Stimulated activated CD8-positive, alpha-beta memory T cell treated with anti-CD3 and anti-CD28 coated beads, Interleukin-4, amount 100 ng/mL, for 1 hour (primary cell): ENCODE data around the gene UBR1.
A peak's percentile ranks its signal among the peaks of the same experiment; 100 is the strongest.

ENCODE experiments used
- DNase-seq, 2 donors: peaks; one replicate each; pipeline ENCODE4 v3.0.0-alpha.2; 2020; ENCODE audit warnings: low read depth in 2 of 2, low spot score in 1 of 2

UBR1 gene

DNA sequence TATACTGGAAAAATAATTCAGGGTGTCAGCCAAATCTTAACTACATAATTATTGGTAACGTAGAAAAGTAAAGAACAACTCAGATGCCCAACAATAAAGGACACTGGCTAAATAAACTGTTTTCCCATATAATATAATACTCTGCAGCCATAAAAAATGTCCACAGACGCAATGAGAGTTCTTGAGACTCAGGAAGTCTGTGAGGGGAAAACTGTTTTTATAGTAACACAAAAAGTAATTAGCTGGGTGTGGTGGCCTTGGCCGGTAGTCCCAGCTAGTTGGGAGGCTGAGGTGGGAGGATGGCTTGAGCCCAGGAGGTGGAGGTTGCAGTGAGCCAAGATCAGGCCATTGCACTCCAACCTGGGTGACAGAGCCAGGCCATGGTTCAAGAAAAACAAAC is 5.5 kb upstream of the UBR1 start:
- no peak for DNase-seq

DNA sequence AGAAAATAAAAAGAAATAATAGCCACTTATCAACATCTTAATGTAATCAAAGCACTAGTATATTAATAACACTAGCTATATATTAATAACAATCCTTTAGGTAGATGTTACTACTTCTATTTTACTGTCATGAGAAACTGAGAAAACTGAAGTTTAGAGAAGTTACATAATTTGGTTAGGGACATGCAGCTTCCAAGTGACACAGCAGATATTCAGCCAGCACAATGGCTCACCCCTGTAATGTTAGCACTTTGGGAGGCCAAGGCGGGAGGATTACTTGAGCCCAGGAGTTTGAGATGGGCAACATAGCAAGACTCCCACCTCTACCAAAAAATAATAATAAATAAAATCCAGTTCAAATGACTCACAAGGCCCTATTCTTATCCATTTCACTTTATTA is 1.9 kb upstream of the UBR1 start:
- no peak for DNase-seq

DNA sequence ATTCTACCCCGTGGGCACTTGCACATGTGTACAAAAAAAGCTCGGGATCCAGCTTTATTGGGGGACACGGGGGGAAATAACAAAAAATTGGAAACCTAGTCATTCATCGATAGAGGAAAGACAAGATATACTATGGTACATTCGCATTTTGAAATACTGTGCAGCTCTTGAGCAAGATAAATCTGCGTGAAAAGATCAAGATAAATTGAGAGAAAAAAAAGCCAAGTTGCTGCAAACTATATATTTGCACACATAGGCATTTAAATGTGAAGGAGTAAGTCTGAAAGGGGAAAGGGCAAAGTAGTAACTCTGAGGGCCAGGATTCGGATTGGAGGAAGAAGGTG is 620 bp upstream of the UBR1 start:
- no peak for DNase-seq

DNA sequence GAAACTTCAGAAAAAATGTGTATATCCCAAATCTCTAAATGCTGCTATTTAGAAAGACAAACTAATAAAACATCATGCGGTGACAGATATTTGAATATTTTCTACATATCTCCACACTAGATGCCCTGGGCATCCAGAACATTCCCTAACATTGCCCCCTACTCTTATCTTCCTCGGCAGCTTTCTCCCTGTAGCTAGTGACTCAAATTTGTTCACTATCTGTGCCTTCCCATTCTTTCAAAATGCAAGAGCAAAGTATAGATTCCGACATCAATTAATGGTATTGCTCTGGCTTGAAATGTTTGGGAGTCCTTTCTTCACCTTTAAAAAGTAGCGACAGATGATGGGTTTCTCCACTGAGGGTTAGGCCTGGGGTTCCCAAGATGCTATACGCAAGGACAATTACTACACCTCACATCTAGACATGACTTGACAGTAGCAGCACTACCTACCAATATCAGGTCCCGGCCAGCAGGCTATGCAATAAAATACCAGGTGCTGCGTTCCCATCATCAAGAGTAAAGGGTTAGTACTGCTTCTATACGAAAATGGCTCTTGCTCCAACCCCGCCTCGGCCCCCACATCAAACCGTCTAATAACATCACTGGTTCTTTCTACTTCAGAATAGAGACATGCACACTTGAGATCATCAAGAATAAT is 631 bp downstream of the UBR1 start:
- peak in 1 of 2 donors; percentile 1 for DNase-seq

DNA sequence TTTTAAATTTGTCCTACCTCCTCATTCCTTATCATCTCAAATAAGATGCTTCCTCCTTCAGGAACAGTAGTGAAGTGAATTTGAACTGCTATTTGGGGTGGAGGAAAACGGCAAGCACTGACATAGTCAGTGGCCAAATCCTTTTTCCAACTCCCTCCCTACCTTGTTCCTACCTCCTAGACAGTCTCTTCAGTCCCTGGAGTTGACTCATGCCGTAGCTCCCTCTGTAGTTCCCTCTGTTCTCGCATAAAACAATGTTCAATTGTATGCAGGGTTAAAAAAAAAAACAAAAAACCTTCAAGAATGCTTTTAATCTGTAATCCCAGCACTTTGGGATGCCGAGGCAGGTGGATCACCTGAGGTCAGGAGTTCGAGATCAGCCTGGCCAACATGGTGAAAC is 1.4 kb downstream of the UBR1 start:
- DNase-seq: no peak

DNA sequence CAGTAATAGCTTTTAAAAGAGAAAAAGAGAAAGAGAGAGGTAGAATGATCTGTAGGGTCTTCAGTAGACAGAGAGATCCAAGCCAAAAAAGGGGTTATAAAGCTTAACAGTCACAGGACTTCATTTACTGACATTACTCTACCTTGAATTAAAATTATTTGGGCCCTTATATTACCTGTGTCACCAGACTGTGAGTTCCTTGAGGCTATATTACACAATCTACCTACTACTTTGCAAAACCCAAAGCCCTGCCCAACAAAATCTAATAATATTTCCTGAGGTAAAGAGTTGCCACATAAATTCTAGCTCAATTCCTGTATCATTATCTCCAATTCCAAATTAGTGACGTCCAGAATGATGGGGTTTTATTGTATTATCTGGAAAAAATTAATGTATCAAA is 1.9 kb downstream of the UBR1 start:
- no peak for DNase-seq

DNA sequence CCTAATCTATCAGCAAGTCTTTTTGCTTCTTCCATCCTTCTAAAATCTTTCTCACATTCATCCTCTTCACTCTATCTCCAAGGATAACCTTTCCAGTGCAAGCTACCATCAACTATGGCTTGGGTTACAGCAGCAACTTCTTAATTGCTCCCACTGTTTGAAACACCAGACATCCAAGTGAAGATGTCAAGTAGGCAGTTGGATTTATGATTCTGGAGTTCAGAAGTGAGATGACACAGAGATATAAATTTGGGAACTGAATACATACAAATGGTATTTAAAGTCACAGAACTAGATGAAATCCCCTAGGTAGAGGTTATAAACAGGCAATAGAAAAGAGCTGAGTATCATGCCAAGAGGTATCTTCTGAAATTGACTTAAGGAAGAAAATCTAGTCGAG is 3.7 kb downstream of the UBR1 start:
- no peak for DNase-seq

DNA sequence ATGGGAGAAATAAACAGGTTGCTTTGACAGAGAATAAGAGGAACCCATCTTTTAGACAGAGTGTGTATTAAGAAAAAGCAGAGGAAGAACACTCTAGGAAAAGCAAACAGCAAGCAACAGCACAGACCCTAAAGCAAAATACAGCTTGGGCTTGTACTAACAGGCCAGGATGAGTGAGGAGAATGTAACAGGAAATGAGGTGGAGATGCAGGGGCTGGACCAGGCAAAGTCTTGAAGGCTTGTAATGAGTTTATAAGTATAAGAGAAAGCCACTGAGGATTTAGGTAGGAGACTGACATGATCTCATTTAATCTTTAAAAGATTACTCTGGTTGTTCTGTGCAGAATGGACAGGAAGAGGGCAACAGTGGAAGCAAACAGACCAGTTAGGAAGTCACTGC is 4.9 kb downstream of the UBR1 start:
- DNase-seq: no peak

DNA sequence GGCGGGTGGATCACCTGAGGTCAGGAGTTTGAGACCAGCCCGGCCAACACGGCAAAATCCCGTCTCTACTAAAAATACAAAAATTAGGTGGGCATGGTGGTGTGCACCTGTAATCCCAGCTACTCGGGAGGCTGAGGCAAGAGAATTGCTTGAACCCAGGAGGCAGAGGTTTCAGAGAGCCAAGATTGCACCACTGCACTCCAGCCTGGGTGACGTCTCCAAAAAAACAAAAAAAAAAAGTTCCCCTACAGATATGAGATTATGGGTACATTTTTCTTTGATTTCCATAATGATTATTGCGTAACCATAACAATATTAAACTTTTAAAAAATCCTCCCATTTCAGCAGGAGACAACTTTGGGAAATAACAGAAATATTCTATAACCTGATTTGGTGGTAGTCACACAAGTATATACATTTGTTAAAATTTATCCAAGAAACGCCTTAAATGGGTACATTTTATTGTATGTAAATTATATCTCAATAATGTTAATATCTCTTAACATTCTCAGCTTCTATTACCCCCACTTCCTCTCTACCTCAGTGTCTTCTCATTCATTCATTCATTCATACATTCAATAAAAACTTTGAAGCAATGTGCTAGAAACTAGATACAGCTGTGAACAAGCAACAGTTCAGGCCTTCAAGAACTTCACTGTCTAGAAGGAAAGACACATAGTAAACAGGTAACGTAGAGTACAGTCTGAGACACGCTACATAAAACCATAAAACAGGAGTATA is 6.6 kb downstream of the UBR1 start:
- no peak for DNase-seq

DNA sequence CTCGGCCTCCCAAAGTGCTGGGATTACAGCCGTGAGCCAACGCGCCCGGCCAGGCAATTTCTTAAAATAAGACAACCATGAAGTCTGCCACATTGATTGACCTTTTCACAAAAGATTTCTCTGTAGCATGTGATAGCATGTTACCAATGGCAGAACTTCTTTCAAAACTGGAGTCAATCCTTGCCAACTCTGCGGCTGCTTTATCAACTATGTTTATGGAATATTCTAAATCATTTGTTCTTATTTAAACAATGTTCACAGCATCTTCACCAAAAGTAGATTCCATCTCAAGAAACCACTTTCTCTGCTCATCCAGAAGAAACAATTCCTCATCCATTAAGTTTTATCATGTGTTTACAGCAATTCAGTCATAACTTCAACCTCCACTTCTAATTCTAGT is 9.4 kb downstream of the UBR1 start:
- DNase-seq: no peak

DNA sequence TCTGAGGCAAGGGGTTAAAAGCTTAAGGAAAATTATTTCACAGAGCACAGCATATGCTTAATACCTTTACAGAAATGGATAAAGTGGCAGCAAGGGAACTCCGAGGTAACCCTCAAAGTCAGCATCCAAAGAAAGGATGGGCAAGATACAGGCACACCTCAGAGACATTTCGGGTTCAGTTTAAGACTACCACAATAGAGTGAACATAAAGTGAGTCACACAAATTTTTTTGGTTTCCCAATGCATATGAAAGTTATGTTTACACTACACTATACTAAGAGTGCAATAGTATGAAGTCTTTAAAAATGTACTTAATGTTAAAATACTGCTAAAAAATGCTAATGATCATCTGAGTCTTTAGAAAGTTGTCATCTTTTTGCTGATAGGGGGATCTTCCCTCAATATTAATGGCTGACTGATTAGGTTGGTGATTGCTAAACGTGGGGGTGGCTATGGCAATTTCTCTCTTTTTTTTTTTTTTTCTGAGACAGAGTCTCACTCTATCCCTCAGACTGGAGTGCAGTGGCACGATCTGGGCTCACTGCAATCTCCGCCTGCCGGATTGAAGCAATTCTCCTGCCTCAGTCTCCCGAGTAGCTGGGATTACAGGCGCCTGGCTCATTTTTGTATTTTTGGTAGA is 10.0 kb downstream of the UBR1 start:
- no peak for DNase-seq

DNA sequence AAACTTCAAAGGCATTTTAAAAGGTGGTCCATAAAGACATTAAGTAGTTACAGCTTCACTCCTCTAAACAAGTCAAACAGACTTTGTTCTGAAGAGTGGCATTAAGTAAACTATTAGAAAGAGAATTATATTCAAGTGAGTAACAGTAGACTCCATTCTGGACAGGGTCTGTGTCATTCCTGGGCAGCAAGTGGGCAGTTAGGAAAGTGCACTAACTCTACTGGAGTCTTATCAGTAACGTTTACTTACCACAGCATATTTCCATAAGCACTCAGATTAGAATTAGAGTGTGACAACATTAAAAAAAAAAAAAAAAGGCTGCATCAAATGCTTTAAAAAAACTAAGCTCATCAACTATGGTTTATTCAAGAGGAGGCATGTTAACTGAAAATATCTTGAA is 10.6 kb downstream of the UBR1 start:
- DNase-seq: no peak

DNA sequence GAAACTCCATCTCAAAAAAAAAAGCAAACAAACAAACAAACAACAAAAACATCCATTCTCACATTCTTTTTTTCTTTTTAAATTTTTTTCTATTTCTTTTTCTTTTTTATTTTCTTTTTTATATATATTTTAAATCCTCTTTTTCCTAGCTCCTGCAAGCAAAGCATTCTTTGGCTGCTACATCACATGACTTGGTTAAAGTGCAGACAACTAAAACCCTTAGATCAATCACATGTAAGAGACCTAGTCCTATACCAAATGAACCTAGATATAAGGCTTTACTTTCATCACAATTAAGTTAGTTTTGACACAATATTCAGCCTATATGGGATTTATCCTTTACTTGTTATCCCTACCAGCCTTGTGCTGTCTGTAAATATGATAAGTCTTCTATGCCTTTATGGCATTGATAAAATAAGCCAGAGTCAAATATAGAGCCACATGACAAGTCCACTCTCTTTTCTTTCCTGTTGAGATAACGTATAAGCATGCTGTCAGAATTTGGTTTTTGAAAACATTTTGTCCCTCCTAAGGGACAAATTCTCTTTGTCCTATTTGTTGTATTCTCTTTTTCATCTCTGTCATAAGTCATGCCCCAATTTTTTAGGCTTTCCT is 11.3 kb downstream of the UBR1 start:
- DNase-seq: no peak

DNA sequence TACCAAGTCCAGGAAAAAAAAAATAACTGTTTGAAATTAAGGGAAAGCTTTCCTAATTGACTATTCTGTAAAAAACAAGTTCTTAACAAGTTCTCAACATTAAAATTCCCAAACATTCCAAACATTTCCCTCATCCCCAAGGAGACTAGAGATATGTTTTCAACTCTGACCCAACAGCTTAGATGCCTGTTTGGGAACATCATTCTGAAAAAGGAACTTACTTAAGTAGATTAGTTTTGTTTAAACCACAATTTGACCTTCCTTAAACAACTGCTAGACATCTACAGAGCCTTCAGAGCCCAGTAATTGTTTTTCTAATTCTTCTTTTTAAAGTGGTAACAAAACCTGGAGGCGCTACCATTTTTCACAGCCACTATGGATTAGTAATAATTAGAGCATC is 12.8 kb downstream of the UBR1 start:
- DNase-seq: no peak

DNA sequence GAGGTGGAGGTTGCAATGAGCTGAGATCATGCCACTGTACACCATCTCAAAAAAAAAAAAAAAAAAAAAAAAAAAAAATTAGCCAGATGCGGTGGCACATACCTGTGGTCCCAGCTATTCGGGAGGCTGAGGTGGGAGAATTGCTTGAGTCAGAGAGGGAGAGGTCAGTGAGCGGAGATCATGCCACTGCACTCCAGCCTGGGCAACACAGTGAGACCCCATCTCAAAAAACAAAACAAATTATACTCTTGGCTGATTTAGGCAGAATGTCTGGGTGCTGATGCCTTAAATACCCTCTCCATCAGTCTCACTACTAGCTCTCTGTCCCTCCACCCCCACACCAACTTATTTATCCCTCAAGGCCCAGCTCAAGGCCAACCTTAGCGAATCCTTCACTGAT is 14.0 kb downstream of the UBR1 start:
- no peak for DNase-seq

DNA sequence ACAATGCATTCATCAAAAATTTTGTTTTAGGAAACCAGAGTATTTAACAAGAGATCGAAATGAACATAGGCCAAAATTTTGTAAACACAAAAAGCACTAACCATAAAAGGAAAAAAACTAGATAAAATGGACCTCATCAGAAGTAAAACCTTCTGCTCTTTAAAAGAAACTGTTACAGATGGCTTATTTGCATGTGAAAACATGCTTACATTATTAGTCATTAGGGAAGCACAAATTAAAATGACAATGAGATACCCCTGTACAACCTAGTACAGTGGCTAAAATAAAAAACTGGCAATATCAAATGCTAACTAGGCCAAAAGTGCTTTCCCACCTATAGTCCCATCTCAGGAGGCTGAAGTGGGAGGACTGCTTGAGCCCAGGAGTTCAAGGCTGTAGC is 19.3 kb downstream of the UBR1 start:
- DNase-seq: no peak

DNA sequence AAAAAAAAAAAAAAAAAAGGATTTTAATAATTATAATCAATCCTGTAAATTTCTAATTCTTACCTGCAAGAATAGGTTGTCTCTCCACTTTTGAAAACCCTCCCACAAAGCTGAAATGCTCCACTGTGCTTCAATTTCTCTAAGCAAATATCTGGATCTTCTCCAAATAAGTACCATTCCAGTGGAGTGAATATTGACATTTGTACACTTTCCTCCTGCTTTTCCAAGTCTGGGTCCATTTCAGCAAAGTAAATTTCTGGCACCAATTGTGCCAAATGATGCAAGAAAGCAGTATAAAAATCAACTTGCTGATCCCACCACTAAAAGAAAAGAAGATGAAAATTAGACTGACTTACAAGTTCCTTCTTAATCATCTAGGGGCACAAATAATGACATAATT is 19.9 kb downstream of the UBR1 start:
- no peak for DNase-seq

DNA sequence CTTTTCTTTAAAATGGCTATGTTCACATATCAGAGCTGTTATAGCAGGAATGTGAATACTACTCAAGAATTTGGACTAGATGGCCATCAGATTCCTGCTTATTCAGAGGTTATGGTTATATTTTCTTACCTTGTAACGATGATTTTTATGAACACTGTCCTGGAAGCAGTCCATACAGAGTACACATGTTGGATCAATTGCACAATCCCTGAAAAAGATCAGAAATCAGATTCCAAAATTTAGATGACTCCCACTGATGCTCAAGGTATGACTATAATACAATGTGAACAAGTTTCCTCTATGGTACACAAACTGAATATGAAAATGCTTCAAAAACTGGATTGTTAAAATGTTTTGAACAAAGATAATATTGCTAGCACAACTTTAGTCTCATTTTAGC is 23.3 kb downstream of the UBR1 start:
- no peak for DNase-seq

DNA sequence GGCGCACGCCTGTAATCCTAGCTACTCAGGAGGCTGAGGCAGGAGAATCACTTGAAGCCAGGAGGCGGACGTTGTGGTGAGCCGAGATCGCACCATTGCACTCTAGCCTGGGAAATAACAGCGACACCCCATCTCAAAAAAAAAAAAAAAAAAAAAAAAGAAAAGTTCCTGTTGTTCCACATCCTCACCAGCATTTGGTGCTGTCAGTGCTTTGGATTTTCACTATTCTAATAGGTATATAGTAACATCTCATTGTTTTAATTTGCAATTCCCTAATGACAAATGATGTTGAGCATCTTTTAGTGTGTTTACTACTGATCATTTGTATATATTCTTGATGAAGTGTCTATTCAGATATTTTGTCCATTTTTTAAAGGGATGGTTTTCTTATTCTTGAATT is 24.6 kb downstream of the UBR1 start:
- DNase-seq: no peak

DNA sequence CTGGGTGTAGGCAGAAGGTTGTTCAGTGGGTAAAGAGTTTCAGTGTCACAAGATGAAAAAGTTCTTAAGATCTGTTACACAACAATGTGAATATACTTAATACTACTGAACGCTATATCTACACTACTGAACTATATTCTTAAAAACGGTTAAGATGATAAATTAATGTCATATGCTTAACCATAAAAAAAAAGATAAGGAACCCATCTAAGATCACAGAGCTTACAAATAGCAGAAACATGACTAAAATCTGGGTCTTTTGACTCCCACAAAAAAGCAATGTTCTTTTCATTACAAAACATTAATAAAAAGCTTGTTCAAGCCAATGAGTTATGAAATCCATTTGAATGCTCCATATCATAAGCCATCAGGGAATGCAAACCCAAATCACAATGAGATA is 34.4 kb downstream of the UBR1 start:
- no peak for DNase-seq

DNA sequence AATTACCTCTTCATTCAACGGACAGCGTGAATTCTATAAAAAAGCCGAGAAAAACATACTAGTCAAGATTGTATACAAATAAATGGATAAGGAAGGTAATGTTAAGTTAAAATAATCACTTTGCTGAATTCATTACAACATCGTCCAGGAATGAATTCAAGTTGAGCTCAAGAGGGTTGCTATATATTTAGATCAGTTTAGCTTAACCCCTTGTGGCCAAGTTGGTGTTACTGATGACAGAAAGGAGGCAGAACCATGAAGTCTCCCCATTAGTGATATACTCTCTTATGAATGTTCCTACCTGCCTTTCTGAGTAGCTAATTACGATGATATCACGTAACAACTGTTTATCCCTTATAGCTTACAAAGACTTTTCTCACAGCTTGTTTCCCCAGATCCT is 34.9 kb downstream of the UBR1 start:
- no peak for DNase-seq

DNA sequence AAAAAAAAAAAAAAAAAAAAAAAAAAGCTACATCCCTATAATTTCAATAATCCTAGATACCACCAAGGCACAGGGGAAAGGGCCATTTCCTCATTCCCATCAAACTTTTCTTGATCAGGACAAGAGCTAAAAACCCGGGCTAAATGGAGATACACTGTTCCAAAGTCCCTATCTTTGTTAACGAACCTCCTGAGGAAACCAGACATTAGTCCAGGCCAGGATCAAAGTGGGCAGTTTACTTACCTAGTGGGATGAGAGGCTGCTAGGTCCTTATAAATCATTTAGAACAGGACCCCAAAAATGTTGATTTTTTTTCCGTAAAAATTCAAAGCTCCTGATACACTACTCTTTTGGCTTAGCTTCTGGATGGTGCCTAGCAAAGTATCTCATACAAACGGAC is 35.6 kb downstream of the UBR1 start:
- no peak for DNase-seq
